GM12874 (cell line): Measurements from ENCODE around the gene LHX1.

Experiments used
- TF ChIP-seq, protein P1 (sequence below): IDR thresholded peaks from 2 replicates; pipeline ENCODE4 v1.5.1; 2011; ENCODE audit warnings: low read depth, mild to moderate bottlenecking, control low read depth, low read length, moderate library complexity; ENCODE audit not compliant: insufficient read depth

LHX1 gene

GRCh38 chr17:36913132-36913531, 24.1 kb upstream of the LHX1 start:
- TF ChIP-seq, protein P1, sequence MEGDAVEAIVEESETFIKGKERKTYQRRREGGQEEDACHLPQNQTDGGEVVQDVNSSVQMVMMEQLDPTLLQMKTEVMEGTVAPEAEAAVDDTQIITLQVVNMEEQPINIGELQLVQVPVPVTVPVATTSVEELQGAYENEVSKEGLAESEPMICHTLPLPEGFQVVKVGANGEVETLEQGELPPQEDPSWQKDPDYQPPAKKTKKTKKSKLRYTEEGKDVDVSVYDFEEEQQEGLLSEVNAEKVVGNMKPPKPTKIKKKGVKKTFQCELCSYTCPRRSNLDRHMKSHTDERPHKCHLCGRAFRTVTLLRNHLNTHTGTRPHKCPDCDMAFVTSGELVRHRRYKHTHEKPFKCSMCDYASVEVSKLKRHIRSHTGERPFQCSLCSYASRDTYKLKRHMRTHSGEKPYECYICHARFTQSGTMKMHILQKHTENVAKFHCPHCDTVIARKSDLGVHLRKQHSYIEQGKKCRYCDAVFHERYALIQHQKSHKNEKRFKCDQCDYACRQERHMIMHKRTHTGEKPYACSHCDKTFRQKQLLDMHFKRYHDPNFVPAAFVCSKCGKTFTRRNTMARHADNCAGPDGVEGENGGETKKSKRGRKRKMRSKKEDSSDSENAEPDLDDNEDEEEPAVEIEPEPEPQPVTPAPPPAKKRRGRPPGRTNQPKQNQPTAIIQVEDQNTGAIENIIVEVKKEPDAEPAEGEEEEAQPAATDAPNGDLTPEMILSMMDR: no peak

GRCh38 chr17:36918211-36918691, 19.0 kb upstream of the LHX1 start:
- TF ChIP-seq, protein P1: no peak

DNA sequence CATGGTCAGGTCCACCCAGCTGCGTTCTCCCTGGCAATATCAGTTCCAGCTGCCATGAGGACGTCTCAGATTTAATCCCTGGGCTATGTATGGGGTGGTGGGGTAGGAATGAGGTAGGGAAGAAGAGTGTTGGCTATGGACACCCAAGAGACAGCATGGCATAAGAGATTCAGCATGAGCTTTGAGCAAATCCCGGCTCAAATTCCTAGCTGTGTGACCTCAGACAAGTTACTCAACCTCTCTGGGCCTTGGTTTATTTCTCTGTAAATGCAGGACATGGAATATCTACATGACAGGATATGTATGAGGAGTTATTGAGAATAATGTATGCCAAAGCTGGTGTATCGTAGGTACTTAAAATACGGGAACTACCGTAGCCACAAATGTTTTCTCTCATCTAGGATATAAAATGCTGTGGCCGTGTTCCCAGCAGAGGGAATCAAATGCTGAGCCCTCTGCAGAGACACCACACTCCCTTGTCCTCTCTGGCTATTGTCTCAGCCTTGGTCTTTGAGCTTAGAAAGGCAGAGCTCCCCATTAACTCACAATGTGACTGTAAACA, 17.8 kb upstream of the LHX1 start:
- TF ChIP-seq, protein P1: no peak

DNA sequence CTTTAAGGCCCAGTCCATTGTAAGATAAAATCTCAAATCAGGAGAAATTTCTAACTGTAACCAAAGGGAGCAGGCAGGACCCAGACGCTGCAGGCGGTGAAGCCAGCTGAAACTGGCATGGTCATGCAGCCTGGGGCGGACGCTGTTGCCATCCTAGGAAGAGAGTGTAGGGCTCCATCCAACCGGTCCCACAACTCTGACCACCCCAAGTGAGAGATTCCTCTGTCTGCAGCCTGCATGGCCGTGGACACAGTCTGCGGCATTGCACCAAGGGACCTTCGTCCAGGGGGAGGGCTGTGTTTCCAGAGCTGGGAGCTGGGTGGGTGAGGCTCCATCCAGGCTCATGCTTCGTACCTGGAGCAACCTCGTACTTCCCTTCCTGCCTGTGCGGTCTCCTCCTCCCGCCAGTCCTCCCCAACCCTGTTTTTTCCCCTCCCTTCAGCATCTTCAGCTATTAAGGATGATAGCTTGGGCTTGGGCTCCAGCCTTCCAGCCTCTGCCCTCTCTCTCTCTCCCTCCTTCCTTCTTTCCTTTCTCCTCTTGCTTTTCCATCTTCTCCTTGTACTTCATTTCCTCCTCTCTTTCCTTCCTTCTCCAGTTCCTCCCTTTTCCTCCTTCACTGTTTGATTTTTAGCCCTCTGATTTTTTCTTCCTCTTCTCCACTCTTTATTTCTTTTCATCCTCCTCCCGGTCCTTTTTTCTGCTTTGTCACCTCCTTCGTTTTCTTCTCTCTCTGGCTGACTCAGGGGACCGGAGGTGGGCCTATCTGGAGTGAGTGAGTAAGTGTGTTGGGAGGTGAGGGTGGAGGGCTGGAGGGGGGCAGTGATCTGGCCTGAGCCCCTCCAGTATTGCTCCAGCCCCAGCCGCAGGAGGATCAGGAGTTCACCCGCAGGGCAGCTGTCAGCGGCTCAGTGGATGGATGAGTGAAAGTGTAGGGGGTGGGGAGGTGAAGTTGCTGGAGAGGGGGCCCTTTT, 17.0 kb upstream of the LHX1 start:
- TF ChIP-seq, protein P1: no peak

- TF ChIP-seq, protein P1: no peak
Measured at GRCh38 chr17:36921095-36921851, 16.0 kb upstream of the LHX1 start.

GRCh38 chr17:36922175-36922574, 15.1 kb upstream of the LHX1 start:
- TF ChIP-seq, protein P1: no peak

DNA sequence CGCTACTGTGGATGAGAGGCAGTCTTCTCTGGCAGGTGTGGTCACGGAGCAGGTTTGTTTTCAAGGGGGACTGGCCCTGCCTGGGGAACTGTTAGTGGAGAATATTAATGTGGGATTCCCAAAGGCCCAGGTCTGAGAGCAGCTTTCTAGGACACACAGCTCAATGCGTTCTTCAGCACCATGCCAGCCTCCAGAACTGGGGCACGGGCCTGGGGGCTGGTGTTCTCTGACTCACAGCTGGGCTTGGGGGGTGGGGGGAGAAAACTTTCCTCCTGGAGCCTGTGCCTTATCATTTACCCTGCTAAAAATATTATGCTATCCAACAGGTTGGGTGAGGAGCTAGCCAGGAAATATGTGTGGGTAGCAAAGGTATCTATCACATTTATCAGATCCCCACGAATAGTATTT, 13.5 kb upstream of the LHX1 start:
- TF ChIP-seq, protein P1: no peak
